ENCODE measurements around the gene PRMT3. TPM values are rescaled to one million over a fixed set of nuclear protein-coding genes. Genes with fewer than 3 reads are reported as not detected.

The PRMT3 gene
- total and polyA plus RNA-seq, 12 donors = 7.6 to 23.4 (median 15.0) TPM

- TF ChIP-seq POLR2A (IDR thresholded peaks at IDR 0.05) (no peak), CTCF (IDR thresholded peaks at IDR 0.05) (no peak)
- no peaks in the 10 kb centered on the region for H3K27me3 ChIP-seq
- no peak overlapping the region for H3K27ac ChIP-seq
- H3K4me1 ChIP-seq (replicated peaks in 1 of 2) = no peaks in the 10 kb centered on the region
- no peak for DNase-seq
- H3K36me3 ChIP-seq (replicated peaks in 1 of 2) = no peaks in the 10 kb centered on the region
- intact Hi-C loops (cut with DNase I) = no loop called here
- H3K4me3 ChIP-seq = no peak overlapping the region
- no peaks in the 10 kb centered on the region for H3K9me3 ChIP-seq (replicated peaks in 1 of 3)
- WGBS, 4 donors = 82 to 100% (median 92%) methylated on average over 1 to 2 of the region's 2 CpGs
These were observed 51.1 kb downstream of the PRMT3 start for GRCh38 chr11:20438637-20439036.

GRCh38 chr11:20443596-20443995, 56.1 kb downstream of the PRMT3 start:
- 60 to 70% (median 68%) methylated on average over 3 of the region's 3 CpGs for WGBS, 4 donors
- H3K4me1 ChIP-seq (replicated peaks in 1 of 2) = no peaks in the 10 kb centered on the region
- TF ChIP-seq POLR2A (IDR thresholded peaks at IDR 0.05) (no peak), CTCF (IDR thresholded peaks at IDR 0.05) (peak in 5 of 6 experiments; percentile 9 to 46 (median 36))
- no peak overlapping the region for H3K27ac ChIP-seq
- H3K4me3 ChIP-seq = no peak overlapping the region
- no peaks in the 10 kb centered on the region for H3K27me3 ChIP-seq
- no peaks in the 10 kb centered on the region for H3K36me3 ChIP-seq (replicated peaks in 1 of 2)
- H3K9me3 ChIP-seq (replicated peaks in 1 of 3) = no peaks in the 10 kb centered on the region
- intact Hi-C loops (cut with DNase I) = loop anchor here in 1 of 2 donors (10.0 kb wide), 1 partner anchor 59 kb away; the partner anchor contains the start of gene PRMT3
- DNase-seq = no peak

- WGBS, 4 donors = 97 to 100% (median 100%) methylated on average over 1 of the region's 1 CpG
- H3K27ac ChIP-seq = no peak overlapping the region
- DNase-seq = no peak
- no peak overlapping the region for H3K4me3 ChIP-seq
- no peaks in the 10 kb centered on the region for H3K27me3 ChIP-seq
- TF ChIP-seq POLR2A (IDR thresholded peaks at IDR 0.05) = no peak
- no peak for TF ChIP-seq CTCF (IDR thresholded peaks at IDR 0.05)
- no peaks in the 10 kb centered on the region for H3K36me3 ChIP-seq (replicated peaks in 1 of 2)
- H3K9me3 ChIP-seq (replicated peaks in 1 of 3) = no peaks in the 10 kb centered on the region
- intact Hi-C loops (cut with DNase I) = loop anchor here in 1 of 2 donors (10.0 kb wide), 1 partner anchor 60 kb away; the partner anchor contains the start of gene PRMT3
- no peaks in the 10 kb centered on the region for H3K4me1 ChIP-seq (replicated peaks in 1 of 2)
These were observed 57.0 kb downstream of the PRMT3 start for GRCh38 chr11:20444535-20444934.

- no peak for TF ChIP-seq POLR2A (IDR thresholded peaks at IDR 0.05)
- no peak for TF ChIP-seq CTCF (IDR thresholded peaks at IDR 0.05)
- intact Hi-C loops (cut with DNase I) = loop anchor here in 1 of 2 donors (10.0 kb wide), 1 partner anchor 64 kb away; the partner anchor contains the start of gene PRMT3
- Histone ChIP-seq H3K9me3 (replicated peaks in 1 of 3) (no peaks in the 10 kb centered on the region), H3K4me3 (no peak overlapping the region), H3K27ac (no peak overlapping the region), H3K36me3 (replicated peaks in 1 of 2) (no peaks in the 10 kb centered on the region), H3K4me1 (replicated peaks in 1 of 2) (no peaks in the 10 kb centered on the region), H3K27me3 (no peaks in the 10 kb centered on the region)
- peak in 1 of 7 donors; percentile 8 for DNase-seq
- WGBS, 4 donors = 61 to 75% (median 70%) methylated on average over 4 of the region's 4 CpGs
These were observed 61.3 kb downstream of the PRMT3 start for GRCh38 chr11:20448834-20449233.

Measured in adrenal gland (tissue), 12 donors.